Fibroblast of lung (primary cell): ENCODE data around the gene ADGRF5. TPM values are rescaled to one million over a fixed set of nuclear protein-coding genes. Genes with fewer than 3 reads are reported as not detected.

Experiments used
- DNase-seq, 2 donors: peaks; one replicate each; pipeline versions ENCODE4 v3.0.0 to v3.0.0-alpha.2; 2010; ENCODE audit warnings: low read depth in 2 of 2
- H2AFZ ChIP-seq: 2 replicates; pipeline ENCODE4 v1.5.1; 2012; ENCODE audit warnings: low read length, control low read depth, inconsistent platforms
- H3K27ac ChIP-seq: 2 replicates; pipeline ENCODE4 v1.5.1; 2011; ENCODE audit warnings: low read length, control low read depth; ENCODE audit not compliant: insufficient read depth
- H3K27me3 ChIP-seq: 2 replicates; pipeline ENCODE4 v1.5.1; 2011; ENCODE audit warnings: mild to moderate bottlenecking, low read length; ENCODE audit not compliant: control insufficient read depth, insufficient read depth
- H3K36me3 ChIP-seq: 2 replicates; pipeline ENCODE4 v1.5.1; 2011; ENCODE audit warnings: low read length; ENCODE audit not compliant: control insufficient read depth, insufficient read depth
- H3K4me1 ChIP-seq: 2 replicates; pipeline ENCODE4 v1.5.1; 2011; ENCODE audit warnings: low read length; ENCODE audit not compliant: control insufficient read depth, insufficient read depth; ENCODE audit errors: extremely low read depth
- H3K4me2 ChIP-seq: 2 replicates; pipeline ENCODE4 v1.5.1; 2011; ENCODE audit warnings: low read length, control low read depth; ENCODE audit not compliant: insufficient read depth; ENCODE audit errors: extremely low read depth
- H3K4me3 ChIP-seq, 4 experiments: fragments of 200-600 bp in 1 of 4; sonication (generic) in 1 of 4; replicated peaks in 1 of 4; 2 replicates each; pipeline ENCODE4 v1.5.1; 2011 to 2016; ENCODE audit warnings: low read length in 4 of 4, low read depth in 3 of 4, mild to moderate bottlenecking in 3 of 4, control low read depth in 2 of 4, inconsistent platforms in 1 of 4, mixed read lengths in 1 of 4; ENCODE audit not compliant: insufficient read depth in 1 of 4; ENCODE audit errors: control extremely low read depth in 1 of 4
- H3K79me2 ChIP-seq: 2 replicates; pipeline ENCODE4 v1.5.1; 2012; ENCODE audit warnings: mild to moderate bottlenecking, low read length, inconsistent platforms; ENCODE audit not compliant: control insufficient read depth, insufficient read depth
- H3K9ac ChIP-seq: 2 replicates; pipeline ENCODE4 v1.5.1; 2011; ENCODE audit warnings: mild to moderate bottlenecking, low read length, control low read depth; ENCODE audit not compliant: insufficient read depth
- H3K9me3 ChIP-seq: 2 replicates; pipeline ENCODE4 v1.5.1; 2012; ENCODE audit warnings: low read depth, low read length; ENCODE audit not compliant: control insufficient read depth, insufficient read depth
- H4K20me1 ChIP-seq: 2 replicates; pipeline ENCODE4 v1.5.1; 2011; ENCODE audit warnings: low read length; ENCODE audit not compliant: control insufficient read depth, insufficient read depth; ENCODE audit errors: extremely low read depth
- CTCF ChIP-seq, 2 donors: IDR thresholded peaks in 1 of 2; conservative IDR thresholded peaks in 1 of 2; 1 replicate in 1 of 2; 2 replicates in 1 of 2; pipeline ENCODE4 v1.5.1; 2011 to 2012; ENCODE audit warnings: low read length in 2 of 2, control low read depth in 1 of 2, inconsistent platforms in 1 of 2, low read depth in 1 of 2, mild to moderate bottlenecking in 1 of 2
- EZH2 ChIP-seq: IDR thresholded peaks from 2 replicates; pipeline ENCODE4 v1.5.1; 2012; ENCODE audit warnings: low read length, control low read depth, mild to moderate bottlenecking; ENCODE audit errors: missing control alignments
- polyA plus RNA-seq, 2 donors: library from polyadenylated mRNA; depleted of rRNA in 1 of 2; stranded (reverse) in 1 of 2; unstranded in 1 of 2; fragments of >200 nt; gene quantifications; 2 replicates each; pipeline ENCODE4 v1.2.1, GENCODE V29; 2011 to 2012; ENCODE audit warnings: missing spikeins in 1 of 2
- total RNA-seq: library from RNA; depleted of rRNA; stranded (reverse); fragments of >200 nt; gene quantifications from 2 replicates; pipeline ENCODE4 v1.2.1, GENCODE V29; 2014

The ADGRF5 gene
- total and polyA plus RNA-seq, 2 donors (not counting 1 experiment from before 2014, with no cell fraction given), result under 0.01 to 19.3 TPM

GRCh38 chr6:46865221-46865620 lies 56.5 kb downstream of the ADGRF5 start:
- Histone ChIP-seq H3K4me3 (no peak overlapping the region), H3K4me2 (no peak overlapping the region), H3K27me3 (no peaks in the 10 kb centered on the region), H3K4me1 (no peaks in the 10 kb centered on the region), H3K36me3 (no peaks in the 10 kb centered on the region), H2AFZ (no peak overlapping the region), H3K9me3 (no peaks in the 10 kb centered on the region), H3K9ac (no peak overlapping the region), H3K79me2 (no peaks in the 10 kb centered on the region), H3K27ac (no peak overlapping the region), H4K20me1 (no peaks in the 10 kb centered on the region)
- TF ChIP-seq EZH2 (no peak), CTCF (conservative IDR thresholded peaks at IDR 0.05 in 1 of 2, IDR thresholded peaks at IDR 0.05 in 1 of 2; ENCODE audit: low read depth in 1 of 2, low read length in 2 of 2) (no peak)
- DNase-seq, result peak in 1 of 2 donors; percentile 18

- no peak for TF ChIP-seq EZH2
- no peak for TF ChIP-seq CTCF (conservative IDR thresholded peaks at IDR 0.05 in 1 of 2, IDR thresholded peaks at IDR 0.05 in 1 of 2; ENCODE audit: low read depth in 1 of 2, low read length in 2 of 2)
- Histone ChIP-seq H2AFZ (no peak overlapping the region), H3K9me3 (no peaks in the 10 kb centered on the region), H3K4me1 (no peaks in the 10 kb centered on the region), H3K27ac (no peak overlapping the region), H3K4me2 (no peak overlapping the region), H4K20me1 (no peaks in the 10 kb centered on the region), H3K9ac (no peak overlapping the region), H3K27me3 (no peaks in the 10 kb centered on the region), H3K36me3 (no peaks in the 10 kb centered on the region), H3K79me2 (no peaks in the 10 kb centered on the region), H3K4me3 (no peak overlapping the region)
- no peak for DNase-seq
Measured at GRCh38 chr6:46863791-46864190, 57.9 kb downstream of the ADGRF5 start.

- H3K4me2 ChIP-seq, result no peak overlapping the region
- no peaks in the 10 kb centered on the region for H3K4me1 ChIP-seq
- no peaks in the 10 kb centered on the region for H3K79me2 ChIP-seq
- H4K20me1 ChIP-seq, result no peaks in the 10 kb centered on the region
- no peak overlapping the region for H3K4me3 ChIP-seq
- H3K9ac ChIP-seq, result no peak overlapping the region
- H3K9me3 ChIP-seq, result no peaks in the 10 kb centered on the region
- no peaks in the 10 kb centered on the region for H3K27me3 ChIP-seq
- H3K36me3 ChIP-seq, result no peaks in the 10 kb centered on the region
- TF ChIP-seq CTCF (conservative IDR thresholded peaks at IDR 0.05 in 1 of 2, IDR thresholded peaks at IDR 0.05 in 1 of 2; ENCODE audit: low read depth in 1 of 2, low read length in 2 of 2) (no peak), EZH2 (no peak)
- DNase-seq, result no peak
- H3K27ac ChIP-seq, result no peak overlapping the region
- no peak overlapping the region for H2AFZ ChIP-seq
Measured at GRCh38 chr6:46862381-46862780, 59.4 kb downstream of the ADGRF5 start.
